ENCODE measurements around the gene NTF3. TPM values are rescaled to one million over a fixed set of nuclear protein-coding genes. Genes with fewer than 3 reads are reported as not detected.

The NTF3 gene
- total RNA-seq, 1 experiment from 2014 or later = not detected

DNA sequence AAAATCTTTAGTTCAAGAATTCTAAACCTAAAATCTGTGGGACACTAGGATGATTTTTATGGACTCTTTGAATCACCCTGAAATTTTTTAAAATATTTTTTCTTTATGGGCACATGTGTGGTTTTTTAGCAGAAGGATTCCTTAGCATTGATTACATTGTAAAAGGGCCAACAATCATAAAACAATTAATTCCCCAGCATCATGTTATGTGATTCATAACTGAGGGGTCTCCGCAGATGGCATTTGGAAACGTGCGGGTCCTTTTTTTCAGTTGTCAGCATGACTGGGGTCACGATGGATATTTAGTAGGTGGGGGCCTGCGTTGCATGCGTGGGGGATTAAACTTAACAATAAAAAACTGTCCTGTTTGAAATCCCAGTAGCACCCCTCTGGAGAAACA is 52.5 kb downstream of the NTF3 start:
- H2AFZ ChIP-seq (ENCODE audit: low read depth, low read length, poor library complexity, severe bottlenecking) = no peak overlapping the region
- ATAC-seq (no peak), DNase-seq (ENCODE audit: low read depth, low spot score) (no peak)
- no peak overlapping the region for H3K9ac ChIP-seq (ENCODE audit: low read length)
- no peaks in the 10 kb centered on the region for H3K79me2 ChIP-seq (ENCODE audit: insufficient read depth, low read length)
- no peak overlapping the region for H3K27ac ChIP-seq (ENCODE audit: low read depth, low read length)
- H3K4me2 ChIP-seq (ENCODE audit: low read length) = no peak overlapping the region
- TF ChIP-seq POLR2AphosphoS5 (IDR thresholded peaks at IDR 0.05; ENCODE audit: low read depth, low read length) (no peak), CBX3 (IDR thresholded peaks at IDR 0.05; ENCODE audit: low read depth) (no peak), JUND (IDR thresholded peaks at IDR 0.05) (no peak)
- H3K4me3 ChIP-seq (replicated peaks in 1 of 2; ENCODE audit: low read depth in 1 of 2, low read length in 2 of 2) = no peak overlapping the region
- no peaks in the 10 kb centered on the region for H4K20me1 ChIP-seq (ENCODE audit: insufficient read depth)
- H3K9me3 ChIP-seq (ENCODE audit: control insufficient read depth in 1 of 2, insufficient read depth in 1 of 2, low read depth in 1 of 2, low read length in 2 of 2) = no peaks in the 10 kb centered on the region
- peaks cover 21% of the 10 kb centered on the region for H3K27me3 ChIP-seq (ENCODE audit: insufficient read depth, low read length)
- RAD21 ChIA-PET (ENCODE audit: low non-redundant PET in 1 of 2, low total read pairs in 2 of 2, uncharacterized antibody in 2 of 2, unreplicated experiment in 2 of 2) = no interaction called here
- POLR2A ChIA-PET = no interaction called here
- no peaks in the 10 kb centered on the region for H3K9me2 ChIP-seq (ENCODE audit: insufficient read depth)
- CTCF ChIA-PET = no interaction called here
- no peaks in the 10 kb centered on the region for H3K36me3 ChIP-seq (ENCODE audit: control insufficient read depth in 1 of 2, insufficient read depth in 2 of 2, low read length in 2 of 2)
- intact Hi-C loops (cut with micrococcal nuclease) = no loop called here
- no peaks in the 10 kb centered on the region for H3K4me1 ChIP-seq (ENCODE audit: control insufficient read depth in 1 of 2, insufficient read depth in 2 of 2, low read length in 2 of 2)
- no TSS peak for BruUV-seq (replicated peaks)

DNA sequence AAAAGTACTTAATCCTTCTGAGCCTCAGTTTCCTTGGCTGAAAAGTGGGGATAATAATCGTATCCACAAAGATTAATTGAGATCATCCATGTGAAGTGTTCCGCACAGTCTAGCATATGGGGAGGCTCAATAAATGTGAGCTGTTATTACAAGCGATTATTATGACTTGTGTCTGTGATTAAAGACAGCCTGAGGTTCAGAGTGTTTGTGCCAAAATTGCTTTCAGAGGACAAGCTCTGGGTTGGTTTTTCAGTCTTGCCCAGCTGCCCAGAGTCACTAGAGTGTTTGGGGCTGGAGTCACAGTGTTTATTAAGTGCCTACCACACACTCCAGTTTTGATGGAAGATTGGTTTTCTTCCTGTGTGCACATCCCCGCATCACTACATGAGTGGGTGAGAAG is 53.5 kb downstream of the NTF3 start:
- H2AFZ ChIP-seq (ENCODE audit: low read depth, low read length, poor library complexity, severe bottlenecking) = no peak overlapping the region

More for the DNA sequence above, 53.5 kb downstream of the NTF3 start:
- Histone ChIP-seq H3K9me3 (ENCODE audit: control insufficient read depth in 1 of 2, insufficient read depth in 1 of 2, low read depth in 1 of 2, low read length in 2 of 2) (no peaks in the 10 kb centered on the region), H3K4me3 (replicated peaks in 1 of 2; ENCODE audit: low read depth in 1 of 2, low read length in 2 of 2) (no peak overlapping the region), H3K36me3 (ENCODE audit: control insufficient read depth in 1 of 2, insufficient read depth in 2 of 2, low read length in 2 of 2) (no peaks in the 10 kb centered on the region), H3K79me2 (ENCODE audit: insufficient read depth, low read length) (no peaks in the 10 kb centered on the region), H3K9ac (ENCODE audit: low read length) (no peak overlapping the region), H4K20me1 (ENCODE audit: insufficient read depth) (no peaks in the 10 kb centered on the region), H3K27ac (ENCODE audit: low read depth, low read length) (no peak overlapping the region), H3K9me2 (ENCODE audit: insufficient read depth) (no peaks in the 10 kb centered on the region), H3K4me2 (ENCODE audit: low read length) (no peak overlapping the region), H3K4me1 (ENCODE audit: control insufficient read depth in 1 of 2, insufficient read depth in 2 of 2, low read length in 2 of 2) (no peaks in the 10 kb centered on the region), H3K27me3 (ENCODE audit: insufficient read depth, low read length) (peaks cover 15% of the 10 kb centered on the region; the same call in 1 of the 2 replicates)
- no TSS peak for BruUV-seq (replicated peaks)
- RAD21 ChIA-PET (ENCODE audit: low non-redundant PET in 1 of 2, low total read pairs in 2 of 2, uncharacterized antibody in 2 of 2, unreplicated experiment in 2 of 2) = no interaction called here
- intact Hi-C loops (cut with micrococcal nuclease) = no loop called here
- POLR2A ChIA-PET = no interaction called here
- no peak for ATAC-seq
- CTCF ChIA-PET = no interaction called here
- DNase-seq (ENCODE audit: low read depth, low spot score) = no peak
- TF ChIP-seq POLR2A (IDR thresholded peaks at IDR 0.05; ENCODE audit: borderline replicate concordance, extremely low read depth, insufficient read depth, insufficient read length) = no peak
- no peak for TF ChIP-seq JUND (IDR thresholded peaks at IDR 0.05)
- no peak for TF ChIP-seq SP1 (IDR thresholded peaks at IDR 0.05; ENCODE audit: low read depth)
- no peak for TF ChIP-seq ZFX (IDR thresholded peaks at IDR 0.05)
- no peak for TF ChIP-seq ZBTB33 (IDR thresholded peaks at IDR 0.05; ENCODE audit: extremely low read depth, insufficient replicate concordance, low read length)
- no peak for TF ChIP-seq ZNF274 (IDR thresholded peaks at IDR 0.05; ENCODE audit: low read depth, low read length)
- no peak for TF ChIP-seq EZH2 (IDR thresholded peaks at IDR 0.05)
- no peak for TF ChIP-seq EZH2phosphoT487 (IDR thresholded peaks at IDR 0.05; ENCODE audit: borderline replicate concordance)
